ENCODE data around the gene GZF1.

The GZF1 gene

GRCh38 chr20:23390091-23390774, 28.3 kb downstream of the GZF1 start:
- H3K4me3 ChIP-seq (ENCODE audit: low read length): no peak overlapping the region
- no peak for TF ChIP-seq CTCF (IDR thresholded peaks at IDR 0.05; ENCODE audit: insufficient read depth, low read depth, low read length, missing control alignments)
- DNase-seq (ENCODE audit: low read depth): no peak

- no peak overlapping the region for H3K4me3 ChIP-seq (ENCODE audit: low read length)
- no peak for TF ChIP-seq CTCF (IDR thresholded peaks at IDR 0.05; ENCODE audit: insufficient read depth, low read depth, low read length, missing control alignments)
- no peak for DNase-seq (ENCODE audit: low read depth)
These were observed 29.8 kb downstream of the GZF1 start for GRCh38 chr20:23391707-23392310.

GRCh38 chr20:23393996-23394775, 32.2 kb downstream of the GZF1 start:
- DNase-seq (ENCODE audit: low read depth): no peak
- no peak overlapping the region for H3K4me3 ChIP-seq (ENCODE audit: low read length)
- no peak for TF ChIP-seq CTCF (IDR thresholded peaks at IDR 0.05; ENCODE audit: insufficient read depth, low read depth, low read length, missing control alignments)

GRCh38 chr20:23396950-23397627, 35.1 kb downstream of the GZF1 start:
- no peak for TF ChIP-seq CTCF (IDR thresholded peaks at IDR 0.05; ENCODE audit: insufficient read depth, low read depth, low read length, missing control alignments)
- no peak overlapping the region for H3K4me3 ChIP-seq (ENCODE audit: low read length)
- no peak for DNase-seq (ENCODE audit: low read depth)

GRCh38 chr20:23397961-23398360, 36.0 kb downstream of the GZF1 start:
- H3K4me3 ChIP-seq (ENCODE audit: low read length): no peak overlapping the region
- DNase-seq (ENCODE audit: low read depth): peak; percentile 25
- TF ChIP-seq CTCF (IDR thresholded peaks at IDR 0.05; ENCODE audit: insufficient read depth, low read depth, low read length, missing control alignments): no peak

- TF ChIP-seq CTCF (IDR thresholded peaks at IDR 0.05; ENCODE audit: insufficient read depth, low read depth, low read length, missing control alignments): no peak
- DNase-seq (ENCODE audit: low read depth): peak; percentile 21
- no peak overlapping the region for H3K4me3 ChIP-seq (ENCODE audit: low read length)
These were observed 37.7 kb downstream of the GZF1 start for GRCh38 chr20:23399568-23400241.

All from epithelial cell of esophagus (primary cell).